ENCODE measurements around the gene EYA4.

- no peak for TF ChIP-seq POLR2A (IDR thresholded peaks at IDR 0.05)
- no peak for TF ChIP-seq CTCF (IDR thresholded peaks at IDR 0.05)
These were observed 150.9 kb downstream of the EYA4 start for GRCh38 chr6:133392015-133392414.
